Fibroblast of peridontal ligament (primary cell): ENCODE data around the gene LRRC10.
A peak's percentile ranks its signal among the peaks of the same experiment; 100 is the strongest.

Experiments
- DNase-seq: peaks from one replicate; pipeline ENCODE4 v3.0.0-alpha.2; 2010; ENCODE audit errors: extremely low read depth

Gene LRRC10

DNA sequence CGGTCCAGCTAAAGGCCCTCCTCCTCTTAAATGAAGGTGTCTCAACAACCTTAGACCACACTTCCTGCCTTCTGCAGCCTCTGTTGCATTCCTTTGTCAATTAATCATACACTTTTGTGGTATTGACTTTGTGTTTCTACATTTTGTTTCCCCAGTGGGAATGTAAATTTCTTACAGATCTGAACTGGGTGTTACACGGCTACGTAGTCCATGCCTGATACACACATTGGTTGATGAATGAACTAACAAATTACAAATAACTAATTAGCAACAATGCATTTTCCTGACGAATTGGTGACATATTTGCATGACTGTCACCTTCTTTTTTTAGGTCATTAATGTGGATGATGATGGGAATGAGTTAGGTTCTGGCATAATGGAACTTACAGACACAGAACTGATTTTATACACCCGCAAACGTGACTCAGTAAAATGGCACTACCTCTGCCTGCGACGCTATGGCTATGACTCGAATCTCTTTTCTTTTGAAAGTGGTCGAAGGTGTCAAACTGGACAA, 40.6 kb downstream of the LRRC10 start:
- DNase-seq: peak; percentile 63

DNA sequence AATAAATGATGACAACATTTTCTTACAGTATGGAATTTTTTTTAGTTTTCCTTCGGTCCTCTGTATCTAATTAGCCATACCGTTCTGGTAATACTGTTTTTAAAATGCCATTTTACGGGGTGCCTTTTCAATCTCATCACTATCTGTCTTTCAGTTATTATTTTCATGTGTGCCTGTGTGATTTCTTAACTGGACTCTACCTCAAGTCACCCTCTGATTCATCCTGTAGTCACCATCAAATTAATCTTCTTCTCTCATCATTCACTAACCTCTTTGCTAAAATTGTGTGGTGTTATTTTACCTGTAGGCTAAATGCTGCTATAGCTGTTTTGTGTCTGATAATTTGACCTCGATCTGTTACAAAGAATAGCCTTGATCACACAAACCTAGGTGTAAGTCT, 41.5 kb downstream of the LRRC10 start:
- DNase-seq: peak; percentile 32

DNA sequence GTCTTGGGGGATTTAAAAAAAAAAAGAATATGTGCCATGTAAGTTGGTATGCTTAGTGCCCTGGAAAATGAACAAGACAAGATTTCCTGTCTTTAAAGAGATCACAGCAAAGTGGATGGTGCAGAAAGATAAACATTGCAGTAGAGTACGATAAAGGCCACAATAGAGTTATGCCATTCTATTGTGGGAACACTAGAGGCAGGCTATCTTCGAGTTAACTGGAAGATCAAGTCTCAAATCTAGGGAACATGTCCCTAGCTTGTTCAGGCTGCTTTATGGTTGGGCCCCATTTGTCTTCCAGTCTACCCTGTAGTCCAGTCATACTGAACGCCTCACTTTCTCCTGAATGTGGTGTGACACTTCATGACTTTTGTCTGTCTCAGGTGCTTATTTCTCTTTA, 44.1 kb downstream of the LRRC10 start:
- no peak for DNase-seq

DNA sequence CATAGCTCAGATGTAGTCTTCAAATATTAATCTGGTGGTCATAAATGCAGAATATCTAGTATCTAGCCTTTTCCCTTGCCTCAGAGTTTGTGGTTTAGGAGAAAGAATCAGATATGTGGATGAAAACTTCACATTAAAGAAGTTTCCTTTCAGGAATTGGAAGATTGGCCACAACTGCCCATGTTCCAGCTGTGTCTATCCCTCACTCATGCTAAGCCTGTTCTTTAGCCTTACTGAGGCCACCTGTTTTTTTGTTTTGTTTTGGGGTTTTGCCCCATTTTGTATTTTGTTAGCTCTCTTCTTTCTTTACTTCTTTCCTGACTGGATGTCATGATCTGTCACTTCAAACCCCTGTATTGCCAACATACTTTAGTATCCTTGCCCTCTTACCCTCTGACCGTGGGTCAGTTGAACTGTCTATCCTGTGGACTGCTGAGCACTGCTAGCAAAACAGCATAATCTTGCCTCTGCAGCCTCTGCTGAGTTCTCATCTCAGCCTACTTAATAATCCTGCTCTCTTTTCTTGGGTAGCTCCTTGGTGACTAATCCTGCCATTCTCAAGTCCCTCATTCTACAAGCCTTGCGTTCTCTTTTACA, 47.4 kb downstream of the LRRC10 start:
- no peak for DNase-seq
